SKM-1 (cell line): Measurements from ENCODE around the gene LRRFIP2.
"Not testable (repeated sequence)": the region's sequence is repeated elsewhere in the genome, so short reads cannot be mapped to it uniquely, and the experiment has no call there.

Experiments
- DNase-seq: peaks from one replicate; lab custom pipeline; 2025; ENCODE audit not compliant: unreplicated experiment; lab: John Stamatoyannopoulos, UW

LRRFIP2 gene

DNA sequence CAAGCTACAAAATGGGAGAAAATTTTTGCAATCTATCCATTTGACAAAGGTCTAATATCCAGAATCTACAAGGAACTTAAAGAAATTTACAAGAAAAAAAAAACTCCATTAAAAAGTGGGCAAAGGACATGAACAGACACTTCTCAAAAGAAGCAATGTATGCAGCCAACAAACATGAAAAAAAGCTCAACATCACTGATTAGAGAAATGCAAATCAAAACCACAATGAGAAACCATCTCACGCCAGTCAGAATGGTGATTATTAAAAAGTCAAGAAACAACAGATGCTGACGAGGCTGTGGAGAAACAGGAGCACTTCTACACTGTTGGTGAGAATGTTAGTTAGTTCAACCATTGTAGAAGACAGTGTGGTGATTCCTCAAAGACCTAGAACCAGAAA is 27.5 kb downstream of the LRRFIP2 start:
- DNase-seq: not testable (repeated sequence)

DNA sequence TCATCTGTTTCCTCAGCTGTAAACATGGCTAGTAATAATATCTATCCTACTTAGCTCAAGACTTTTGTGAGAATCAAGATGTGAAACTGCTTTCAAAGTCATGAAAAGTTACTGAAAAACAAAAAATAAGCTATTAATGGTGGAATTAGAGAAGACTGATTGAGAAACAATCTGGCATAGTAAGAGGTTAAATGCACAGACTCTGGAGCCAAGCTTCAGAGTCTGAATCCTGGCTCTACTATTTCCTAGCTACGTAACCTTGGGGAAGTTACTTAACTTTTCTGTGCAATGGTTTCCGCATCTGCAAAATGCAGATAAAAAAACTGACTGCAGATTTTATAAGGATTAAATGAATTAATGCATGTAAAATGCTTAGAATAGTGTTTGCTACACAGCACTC is 28.8 kb downstream of the LRRFIP2 start:
- DNase-seq: peak; percentile 54

DNA sequence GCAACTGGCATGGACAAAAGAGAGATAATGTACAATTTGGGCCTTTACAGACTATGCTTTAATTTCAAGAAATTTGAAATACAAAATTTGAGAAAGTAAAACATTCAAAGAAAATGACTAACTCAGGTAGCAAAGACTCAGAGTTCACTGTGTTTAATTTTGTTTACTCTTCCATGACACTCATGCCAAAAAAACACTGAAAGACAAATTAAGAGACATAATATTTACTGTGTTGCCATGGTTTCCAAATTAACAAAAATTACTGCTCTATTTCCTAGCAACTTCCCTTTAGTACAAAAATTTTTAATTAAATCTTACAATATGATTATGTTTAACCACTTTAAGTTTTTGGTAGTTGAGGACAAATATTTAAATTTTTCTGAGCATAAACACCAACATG is 29.6 kb downstream of the LRRFIP2 start:
- DNase-seq: no peak

DNA sequence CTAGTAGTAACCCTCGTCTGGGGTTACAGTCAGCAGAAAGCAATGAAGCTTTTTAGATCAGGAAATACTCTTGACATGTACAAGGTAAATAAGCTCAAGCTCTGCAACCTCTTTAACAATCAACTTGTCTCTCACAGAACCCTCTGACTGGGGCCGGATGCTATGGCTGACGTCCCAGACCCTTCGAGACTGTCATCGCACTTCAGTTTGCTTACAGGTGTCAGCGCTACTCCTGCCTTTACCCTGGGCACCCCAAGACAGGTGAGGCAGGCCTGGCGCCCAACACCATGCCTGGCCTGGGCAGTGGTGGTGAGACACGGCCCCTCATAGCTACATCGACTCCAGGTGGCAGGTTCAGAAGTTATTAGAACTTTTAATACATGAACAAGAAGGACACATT is 30.6 kb downstream of the LRRFIP2 start:
- no peak for DNase-seq

DNA sequence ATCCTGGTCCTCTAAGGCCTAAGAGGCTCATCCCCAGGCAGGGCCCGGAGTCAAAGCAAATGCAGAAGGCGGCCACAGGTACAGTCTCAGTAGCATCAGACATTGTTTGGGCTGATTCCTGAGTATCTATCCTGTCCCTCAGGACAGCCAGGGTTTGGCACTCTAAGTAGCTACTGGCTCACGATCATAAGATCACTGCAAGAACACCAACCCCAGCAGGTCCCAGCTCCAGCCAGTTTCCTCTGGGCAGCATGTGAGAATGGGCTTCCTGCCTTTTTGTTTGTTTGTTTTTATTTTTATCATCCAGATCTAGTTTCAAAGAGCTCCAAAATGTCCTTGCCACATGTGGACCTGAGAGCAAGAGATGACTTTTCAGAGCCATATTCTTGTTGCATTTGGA is 32.7 kb downstream of the LRRFIP2 start:
- no peak for DNase-seq

DNA sequence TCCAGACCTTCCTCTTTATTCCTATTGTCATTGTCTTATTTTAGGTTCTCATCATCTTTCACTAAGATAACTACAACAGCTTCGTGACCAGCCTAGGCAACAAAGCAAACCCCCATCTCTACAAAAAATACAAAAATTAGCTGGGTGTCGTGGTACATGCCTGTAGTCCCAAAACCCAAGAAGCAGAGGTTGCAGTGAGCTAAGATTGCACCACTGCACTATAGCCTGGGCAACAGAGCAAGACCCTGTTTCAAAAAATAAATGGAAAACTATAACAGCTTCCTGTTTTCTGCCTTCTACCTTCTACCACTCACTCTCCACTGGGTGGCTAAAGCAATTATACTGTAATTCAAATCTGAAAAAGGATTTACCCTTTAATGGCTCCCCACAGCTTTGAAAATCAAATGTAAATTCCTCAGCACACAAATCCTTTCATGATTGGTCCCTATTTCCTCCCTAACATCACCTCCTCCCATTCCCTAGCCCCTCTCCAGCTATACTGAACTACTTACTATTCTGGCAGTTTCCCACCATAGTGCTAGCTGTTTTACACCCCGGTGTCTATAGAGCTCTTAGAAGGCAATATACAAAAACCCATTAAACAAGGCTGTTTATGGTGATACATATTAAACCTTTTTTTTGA is 33.4 kb downstream of the LRRFIP2 start:
- no peak for DNase-seq

DNA sequence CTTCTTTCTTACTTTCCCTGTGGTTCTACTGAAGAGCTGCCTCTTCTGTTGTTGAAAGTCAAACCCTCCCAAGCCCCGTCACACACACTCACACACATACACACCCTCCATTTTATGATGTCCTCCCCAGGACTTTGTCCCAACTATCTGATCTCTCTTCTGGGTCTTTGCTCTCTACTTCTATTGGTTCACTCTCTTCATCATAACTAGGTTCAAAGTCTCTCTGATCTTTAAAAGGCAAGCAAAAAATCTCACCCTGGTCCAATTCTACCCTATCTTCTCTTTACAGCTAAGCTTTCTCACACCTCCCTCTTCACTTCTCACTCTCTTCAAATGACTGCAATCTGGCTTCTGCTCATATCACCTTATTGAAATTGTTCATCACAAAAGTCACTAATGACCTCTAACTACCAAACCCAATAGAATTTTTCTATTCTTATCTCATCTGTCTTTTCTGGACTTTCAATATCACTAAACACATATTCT is 34.8 kb downstream of the LRRFIP2 start:
- no peak for DNase-seq

DNA sequence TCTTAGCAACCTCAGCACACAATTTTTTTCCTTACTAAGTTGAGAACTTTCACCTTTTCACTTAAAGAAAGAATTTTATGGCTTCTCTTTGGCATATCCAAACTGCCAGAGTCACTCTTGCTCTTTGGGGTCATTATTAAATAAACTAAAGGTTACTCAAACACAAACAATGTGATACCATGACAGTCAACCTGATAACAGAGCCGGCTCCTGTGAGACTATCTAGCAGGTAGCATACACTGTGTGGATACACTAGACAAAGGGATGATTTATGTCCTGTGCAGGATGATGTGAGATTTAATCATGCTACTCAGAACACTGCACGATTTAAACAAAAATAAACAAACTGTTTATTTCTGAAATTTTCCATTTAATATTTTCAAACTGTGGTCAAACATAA is 35.6 kb downstream of the LRRFIP2 start:
- no peak for DNase-seq

DNA sequence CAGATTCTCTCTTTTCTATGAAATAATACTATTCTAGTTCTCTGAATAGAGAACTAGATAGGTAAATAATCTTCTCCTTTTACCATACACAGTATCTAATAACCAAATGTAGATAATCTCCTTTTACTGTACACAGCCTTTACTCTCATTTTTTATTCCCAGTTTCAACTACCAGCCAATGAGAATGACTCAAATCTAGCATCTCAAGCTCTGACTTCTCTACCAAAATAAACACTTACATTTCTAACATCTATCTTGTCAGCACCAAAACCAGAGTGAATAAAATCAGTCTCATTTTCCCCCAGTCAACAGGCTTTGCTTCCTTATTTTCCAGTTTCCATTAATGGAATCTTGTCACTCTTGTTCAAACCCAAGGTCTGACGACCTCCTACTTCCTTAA is 36.9 kb downstream of the LRRFIP2 start:
- no peak for DNase-seq

DNA sequence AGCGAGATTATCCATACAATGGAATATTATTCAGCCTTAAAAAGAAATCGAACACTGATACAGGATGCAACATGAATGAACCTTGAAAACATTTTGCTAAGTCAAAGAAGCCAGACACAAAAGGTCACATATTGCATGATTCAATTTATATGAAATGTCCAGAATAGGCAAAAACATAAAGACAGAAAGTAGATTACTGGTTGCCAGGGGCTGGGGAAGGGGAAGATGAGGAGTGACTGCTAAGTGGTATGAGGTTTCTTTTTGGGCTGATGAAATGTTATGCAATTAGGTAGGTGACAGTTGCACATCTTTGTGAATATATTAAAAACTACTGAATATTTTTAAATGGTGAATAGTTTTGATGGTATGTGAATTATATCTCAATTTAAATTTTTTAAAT is 38.3 kb downstream of the LRRFIP2 start:
- DNase-seq: no peak

DNA sequence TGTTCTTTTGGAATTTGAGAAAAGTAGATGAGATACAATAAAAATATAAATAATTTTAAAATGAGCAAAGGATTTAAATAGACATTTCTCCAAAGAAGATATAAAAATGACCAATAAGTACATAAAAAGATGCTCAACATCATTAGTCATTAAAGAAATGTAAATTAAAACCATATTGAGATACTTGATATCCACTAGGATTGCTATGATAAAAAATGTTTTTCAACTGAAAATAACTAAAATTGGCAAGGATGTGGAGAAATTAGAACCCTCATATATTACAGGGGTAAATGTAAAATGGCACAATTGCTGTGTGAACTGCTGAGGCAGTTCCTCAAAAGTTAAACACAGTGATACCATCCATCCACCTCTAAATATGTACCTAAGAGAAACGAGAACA is 38.8 kb downstream of the LRRFIP2 start:
- DNase-seq: no peak

DNA sequence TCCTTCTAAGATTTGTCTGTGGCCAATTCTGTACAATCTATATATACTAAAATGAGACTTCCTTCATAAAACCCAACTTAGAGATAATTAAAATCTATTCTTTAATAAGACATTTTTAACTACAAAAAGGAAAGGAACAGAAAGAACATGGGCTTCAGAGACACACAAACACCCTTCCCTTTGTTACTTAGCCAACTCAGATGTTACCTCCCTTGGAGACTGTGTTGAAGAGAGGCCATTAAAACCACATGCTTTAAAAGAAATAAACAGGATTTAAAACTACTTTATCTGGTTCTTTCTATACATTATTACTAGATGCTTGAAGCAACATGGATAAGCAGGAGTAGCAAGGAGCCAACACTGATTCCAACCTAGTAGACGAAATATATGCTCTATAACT is 42.0 kb downstream of the LRRFIP2 start:
- DNase-seq: no peak

DNA sequence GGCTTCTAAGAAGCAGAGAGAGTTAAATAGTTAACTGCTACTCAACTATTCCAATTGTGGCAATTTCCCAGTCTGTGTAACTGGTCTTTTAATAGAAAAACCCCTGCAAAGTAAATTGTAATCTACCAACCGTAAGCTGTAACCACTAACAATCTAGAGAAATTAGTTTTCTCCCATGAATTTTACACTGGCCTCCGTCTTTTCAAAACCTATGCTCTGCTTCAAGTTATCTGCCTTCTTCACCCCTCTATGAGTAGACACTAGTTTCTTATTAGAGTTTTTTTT is 42.6 kb downstream of the LRRFIP2 start:
- no peak for DNase-seq

DNA sequence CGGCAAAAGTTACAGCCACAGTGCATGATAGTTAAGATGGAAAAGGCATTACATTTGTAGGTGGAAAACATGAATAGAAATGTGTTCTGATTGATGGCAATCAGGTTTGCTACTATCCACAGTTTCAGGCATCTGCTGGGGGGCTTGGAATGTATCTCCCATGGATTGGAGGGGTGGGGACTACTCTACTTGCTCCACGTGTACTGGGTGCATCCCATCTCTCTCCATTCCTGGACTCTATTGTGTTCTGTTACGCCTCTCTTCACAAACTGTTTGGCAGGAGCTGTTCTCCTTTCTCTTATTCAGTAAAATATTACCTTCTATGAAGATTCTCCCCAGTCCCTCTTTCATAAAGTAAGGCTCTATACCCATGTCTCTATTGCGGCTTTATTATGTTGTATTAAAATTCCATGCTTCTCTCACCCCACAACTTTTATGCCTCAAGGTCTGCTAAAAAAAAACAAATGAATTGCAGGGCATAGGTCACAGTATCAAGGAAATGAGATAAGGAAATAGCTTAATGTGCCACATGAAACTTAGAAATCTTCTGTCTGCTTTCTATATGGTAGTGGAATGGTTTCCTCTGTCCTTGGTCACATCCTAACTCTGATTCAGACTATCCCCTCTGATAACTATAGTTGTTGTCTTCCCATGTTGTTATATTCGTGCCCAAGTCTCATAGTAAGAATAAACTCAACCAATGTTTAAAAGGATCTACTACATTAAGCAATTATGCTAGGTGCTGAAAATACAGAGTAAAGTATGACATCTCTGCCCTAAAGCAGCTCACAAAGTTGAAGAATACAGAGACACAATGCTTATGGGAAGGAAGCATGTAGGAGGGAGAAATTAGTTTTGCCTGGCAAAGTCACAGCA is 43.2 kb downstream of the LRRFIP2 start:
- no peak for DNase-seq

DNA sequence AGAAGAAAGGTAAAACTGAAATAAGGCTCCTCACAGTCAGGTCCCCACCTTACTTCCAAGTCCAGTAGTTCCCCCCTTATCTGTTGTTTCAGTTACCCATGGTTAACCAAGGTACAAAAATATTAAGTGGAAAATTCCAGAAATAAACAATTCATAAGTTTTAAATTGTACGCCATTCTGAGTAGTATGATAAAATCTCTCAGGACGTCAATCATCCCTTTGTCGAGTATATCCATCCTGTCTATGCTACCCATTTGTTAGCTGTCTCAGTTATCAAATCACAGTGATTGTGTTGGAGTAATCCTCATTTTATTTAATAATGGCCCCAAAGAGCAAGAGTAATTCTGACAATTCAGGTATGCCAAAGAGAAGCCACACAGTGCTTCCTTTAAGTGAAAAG is 43.9 kb downstream of the LRRFIP2 start:
- DNase-seq: no peak

DNA sequence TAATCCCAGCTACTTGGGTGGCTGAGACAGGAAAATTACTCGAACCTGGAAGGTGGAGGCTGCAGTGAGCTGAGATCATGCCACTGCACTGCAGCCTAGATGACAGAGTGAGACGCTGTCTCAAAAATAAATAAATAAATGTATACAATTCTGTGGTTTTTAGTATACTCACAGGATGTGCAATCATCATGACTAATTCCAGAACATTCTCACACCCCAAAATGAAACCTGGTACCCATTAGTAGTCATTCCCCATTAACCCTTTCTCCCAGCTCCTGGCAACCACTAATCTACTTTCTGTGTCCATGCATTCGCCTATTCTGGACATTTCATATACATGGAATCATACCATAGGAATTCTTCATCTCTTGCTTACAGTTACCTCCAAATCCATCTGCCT is 44.5 kb downstream of the LRRFIP2 start:
- DNase-seq: no peak

DNA sequence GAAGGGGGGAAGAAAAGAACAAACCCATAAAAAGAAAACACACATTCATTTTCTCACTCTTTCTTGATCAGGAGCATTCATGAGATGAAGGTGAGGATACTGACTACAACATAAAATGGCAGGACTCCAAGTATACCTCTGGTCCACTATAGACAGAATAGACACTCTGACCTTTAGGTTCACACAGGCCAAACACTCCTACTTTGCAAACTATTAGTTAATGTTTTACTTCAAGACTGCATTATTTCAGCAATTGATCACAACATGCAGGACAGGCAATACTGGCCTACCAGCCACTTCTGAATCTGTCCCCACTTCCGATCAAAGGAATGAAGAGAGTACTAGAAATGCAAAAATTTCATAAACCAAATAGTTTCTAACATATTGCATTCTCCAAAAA is 47.0 kb downstream of the LRRFIP2 start:
- DNase-seq: no peak

DNA sequence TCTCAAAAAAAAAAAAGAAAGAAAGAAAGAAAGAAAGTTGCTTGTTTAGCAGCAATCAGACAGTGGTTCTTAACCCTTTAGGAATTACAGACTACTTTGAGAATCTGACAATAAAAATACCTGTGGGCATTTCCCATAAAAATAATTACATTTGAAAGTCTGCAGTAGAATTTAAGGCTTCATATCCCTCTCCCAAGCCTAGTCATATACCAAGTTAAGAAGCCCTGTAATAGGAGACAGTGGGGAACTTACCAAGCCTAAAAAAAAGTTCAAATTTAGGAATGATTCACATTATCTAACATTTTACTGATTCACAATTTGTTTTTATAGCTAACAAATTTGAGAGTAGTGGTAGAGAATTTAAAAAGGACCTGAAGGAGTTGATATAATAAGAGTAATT is 47.5 kb downstream of the LRRFIP2 start:
- DNase-seq: no peak

DNA sequence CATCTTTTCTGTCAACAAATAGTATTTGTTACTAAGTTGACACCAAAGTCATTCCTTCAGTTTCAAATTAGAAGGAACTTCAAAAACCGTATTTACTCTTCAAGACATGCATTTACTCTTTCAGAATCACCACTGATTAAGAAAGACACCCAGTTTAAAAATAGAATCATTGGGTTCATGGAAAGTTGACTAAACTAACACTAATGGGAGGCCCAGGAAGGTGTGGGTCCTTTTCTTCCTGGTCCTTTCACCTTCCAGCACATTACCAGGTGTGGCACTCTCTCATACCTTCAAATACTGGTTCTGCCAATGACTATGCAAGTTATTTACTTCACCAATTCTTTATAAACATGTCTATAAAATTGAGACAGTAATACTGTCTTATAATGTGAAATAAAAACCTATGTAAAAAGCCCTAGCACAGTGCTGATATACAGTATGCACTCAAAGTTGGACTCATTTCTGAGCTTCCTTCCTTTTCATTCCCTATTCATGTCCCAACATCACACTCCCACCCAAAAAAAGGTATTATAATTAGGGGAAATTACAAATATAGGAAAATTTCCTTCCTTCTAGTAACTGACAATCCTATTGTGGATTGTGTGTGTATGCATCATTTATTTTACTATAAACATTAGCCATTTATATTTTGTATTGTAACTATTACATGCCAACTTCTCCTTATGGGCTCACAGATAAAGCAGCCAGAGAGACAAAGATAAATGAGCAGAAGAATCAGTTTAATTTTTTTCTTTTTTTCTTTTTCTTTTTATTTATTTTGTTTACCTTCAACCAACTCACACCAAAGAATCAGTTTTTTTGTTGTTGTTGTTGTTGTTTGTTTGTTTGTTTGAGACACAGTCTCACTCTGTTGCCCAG is 48.9 kb downstream of the LRRFIP2 start:
- DNase-seq: no peak

DNA sequence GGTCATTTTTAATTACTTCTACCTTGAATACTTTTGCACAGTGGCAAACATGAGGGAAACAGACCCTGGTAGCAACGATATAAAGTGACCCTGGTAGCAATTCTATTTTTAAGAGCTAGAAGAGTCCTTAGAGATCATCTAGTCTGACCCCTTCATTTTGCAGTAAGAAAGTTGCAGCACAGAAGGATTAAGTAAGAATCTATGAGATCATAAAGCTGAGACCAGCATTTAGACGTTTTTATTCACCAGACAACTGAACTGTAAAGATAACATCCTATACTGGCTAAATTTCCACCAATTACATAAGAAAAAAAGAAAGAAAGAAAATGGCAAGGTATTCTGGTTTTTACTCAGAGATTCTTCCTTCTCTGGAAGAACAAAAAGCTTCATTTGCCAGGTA is 49.9 kb downstream of the LRRFIP2 start:
- no peak for DNase-seq

DNA sequence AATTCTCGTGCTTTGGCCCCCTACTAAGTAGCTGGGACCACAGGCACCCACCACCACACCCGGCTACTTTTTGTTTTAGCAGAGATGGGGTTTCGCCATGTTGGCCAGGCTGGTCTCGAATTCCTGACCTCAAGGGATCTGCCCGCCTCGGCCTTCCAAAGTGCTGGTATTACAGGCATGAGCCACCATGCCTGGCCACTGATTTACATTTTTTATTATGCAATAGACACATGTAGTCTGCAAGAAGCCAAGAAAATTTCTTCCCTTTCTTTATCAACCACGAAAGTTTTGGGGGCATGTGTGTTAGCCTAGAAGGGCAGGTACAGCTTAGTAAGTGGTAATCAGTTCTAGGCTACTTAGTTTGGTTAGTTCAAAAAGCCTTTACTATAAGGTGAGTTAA is 51.1 kb downstream of the LRRFIP2 start:
- no peak for DNase-seq

DNA sequence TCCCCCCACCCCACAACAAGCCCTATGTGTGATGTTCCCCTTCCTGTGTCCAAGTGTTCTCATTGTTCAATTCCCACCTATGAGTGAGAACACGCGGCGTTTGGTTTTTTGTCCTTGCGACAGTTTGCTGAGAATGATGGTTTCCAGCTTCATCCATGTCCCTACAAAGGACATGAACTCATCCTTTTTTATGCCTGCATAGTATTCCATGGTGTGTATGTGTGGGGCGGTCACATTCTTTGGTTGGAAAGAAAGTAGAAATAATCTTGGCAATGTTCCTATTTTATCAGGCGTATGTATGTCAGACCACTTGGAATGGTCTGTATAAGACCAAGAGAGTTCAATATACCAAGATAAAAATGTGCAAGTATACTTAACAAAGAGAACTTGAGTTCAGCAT is 52.3 kb downstream of the LRRFIP2 start:
- not testable (repeated sequence) for DNase-seq
